Neural progenitor cell (in vitro differentiated cells): Measurements from ENCODE around the gene CILP. TPM values are rescaled to one million over a fixed set of nuclear protein-coding genes. Genes with fewer than 3 reads are reported as not detected.

Experiments
- DNase-seq: peaks from one replicate; pipeline ENCODE4 v3.0.0-alpha.2; 2016; ENCODE audit warnings: low spot score
- H2AFZ ChIP-seq: fragments of 200-600 bp; sonication (generic); replicated peaks from 2 replicates; pipeline ENCODE4 v1.6.1; 2016; ENCODE audit warnings: antibody characterized with exemption
- H3F3A ChIP-seq: fragments of 200-600 bp; sonication (generic); 2 replicates; pipeline ENCODE4 v1.6.1; 2016; ENCODE audit warnings: antibody characterized with exemption, low read depth
- H3K27ac ChIP-seq: fragments of 200-600 bp; sonication (generic); 2 replicates; pipeline ENCODE4 v1.5.1; 2016; ENCODE audit warnings: mild to moderate bottlenecking
- H3K27me3 ChIP-seq: fragments of 200-600 bp; sonication (generic); 2 replicates; pipeline ENCODE4 v1.6.1; 2016; ENCODE audit warnings: mild to moderate bottlenecking, moderate library complexity
- H3K36me3 ChIP-seq: fragments of 200-600 bp; sonication (generic); 2 replicates; pipeline ENCODE4 v1.5.1; 2016
- H3K4me1 ChIP-seq: fragments of 200-600 bp; sonication (generic); 2 replicates; pipeline ENCODE4 v1.6.1; 2016; ENCODE audit warnings: mixed run types
- H3K4me2 ChIP-seq: fragments of 200-600 bp; sonication (generic); 2 replicates; pipeline ENCODE4 v1.6.1; 2016
- H3K4me3 ChIP-seq: fragments of 200-600 bp; sonication (generic); 2 replicates; pipeline ENCODE4 v1.5.1; 2016
- H3K79me2 ChIP-seq: fragments of 200-600 bp; sonication (generic); 2 replicates; pipeline ENCODE4 v1.6.1; 2016; ENCODE audit warnings: low read depth
- H3K9ac ChIP-seq: fragments of 200-600 bp; sonication (generic); 2 replicates; pipeline ENCODE4 v1.6.1; 2016
- H3K9me3 ChIP-seq: fragments of 200-600 bp; sonication (generic); 2 replicates; pipeline ENCODE4 v1.5.1; 2016; ENCODE audit warnings: low read depth
- H4K20me1 ChIP-seq: fragments of 200-600 bp; sonication (generic); 2 replicates; pipeline ENCODE4 v1.6.1; 2016; ENCODE audit warnings: low read depth
- H3K27ac Mint-ChIP-seq: 3 replicates; pipeline ENCODE4 v1.8.0; 2021; ENCODE audit warnings: mixed read lengths
- H3K27me3 Mint-ChIP-seq: 2 replicates; pipeline ENCODE4 v1.8.0; 2022; ENCODE audit warnings: low read depth, mild to moderate bottlenecking, inconsistent platforms, moderate library complexity, mixed read lengths; ENCODE audit not compliant: insufficient read depth
- H3K36me3 Mint-ChIP-seq: 3 replicates; pipeline ENCODE4 v1.8.0; 2021; ENCODE audit warnings: mixed read lengths
- H3K4me1 Mint-ChIP-seq: 3 replicates; pipeline ENCODE4 v1.8.0; 2021; ENCODE audit warnings: mixed read lengths
- H3K4me3 Mint-ChIP-seq: 3 replicates; pipeline ENCODE4 v1.8.0; 2021; ENCODE audit warnings: mild to moderate bottlenecking, moderate library complexity, mixed read lengths
- H3K9me3 Mint-ChIP-seq: 3 replicates; pipeline ENCODE4 v1.8.0; 2020; ENCODE audit warnings: mixed read lengths
- EZH2 ChIP-seq: fragments of 200-600 bp; sonication (generic); IDR thresholded peaks from 2 replicates; pipeline ENCODE4 v1.6.1; 2017; ENCODE audit warnings: antibody characterized with exemption, mild to moderate bottlenecking, moderate library complexity
- EZH2phosphoT487 ChIP-seq: fragments of 200-600 bp; sonication (generic); IDR thresholded peaks from 2 replicates; pipeline ENCODE4 v1.6.1; 2017; ENCODE audit warnings: antibody characterized with exemption
- total RNA-seq: library from RNA; depleted of rRNA; stranded (reverse); fragments of >200 nt; gene quantifications from 2 replicates; pipeline ENCODE4 v1.2.3, GENCODE V29; 2015; ENCODE audit warnings: low replicate concordance
- TF ChIP-seq, protein P1 (sequence below): fragments of 200-600 bp; sonication (generic); IDR thresholded peaks from 2 replicates; pipeline ENCODE4 v1.5.1; 2017; ENCODE audit warnings: antibody characterized with exemption, mild to moderate bottlenecking

CILP gene
- total RNA-seq, 1 donor from 2014 or later, result not detected

DNA sequence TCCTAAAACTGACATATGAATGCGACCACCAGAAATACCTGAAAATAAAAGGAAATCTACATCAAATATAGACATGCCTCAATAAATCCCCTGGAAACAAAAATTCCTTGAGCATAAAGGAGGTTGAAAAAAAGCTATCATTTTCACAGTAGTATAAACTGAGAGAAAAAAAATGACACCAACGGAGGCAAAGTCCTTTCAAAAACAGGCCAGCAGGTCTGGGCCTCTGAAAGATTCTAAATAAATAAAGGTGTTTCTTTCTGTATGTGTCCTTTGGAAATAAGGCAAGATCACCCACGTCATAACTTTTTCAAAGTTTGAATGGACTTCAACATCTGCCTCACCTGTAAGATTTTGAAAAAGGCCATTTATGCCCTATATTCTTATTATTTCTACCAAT is 31.1 kb downstream of the CILP start:
- H4K20me1 ChIP-seq, result no peaks in the 10 kb centered on the region
- no peak overlapping the region for H3K4me3 ChIP-seq
- H3K27me3 ChIP-seq, result no peaks in the 10 kb centered on the region
- peaks cover 6% of the 10 kb centered on the region for H3K4me1 ChIP-seq
- peaks cover 58% of the 10 kb centered on the region for H3K79me2 ChIP-seq
- Mint-ChIP-seq H3K27ac (no peak overlapping the region), H3K4me1 (peaks cover 13% of the 10 kb centered on the region), H3K4me3 (no peak overlapping the region), H3K9me3 (no peaks in the 10 kb centered on the region), H3K36me3 (peaks cover 7% of the 10 kb centered on the region), H3K27me3 (no peaks in the 10 kb centered on the region)
- H3K9ac ChIP-seq, result no peak overlapping the region
- no peak for DNase-seq
- no peaks in the 10 kb centered on the region for H3K9me3 ChIP-seq
- no peak overlapping the region for H3K4me2 ChIP-seq
- TF ChIP-seq, protein P1, sequence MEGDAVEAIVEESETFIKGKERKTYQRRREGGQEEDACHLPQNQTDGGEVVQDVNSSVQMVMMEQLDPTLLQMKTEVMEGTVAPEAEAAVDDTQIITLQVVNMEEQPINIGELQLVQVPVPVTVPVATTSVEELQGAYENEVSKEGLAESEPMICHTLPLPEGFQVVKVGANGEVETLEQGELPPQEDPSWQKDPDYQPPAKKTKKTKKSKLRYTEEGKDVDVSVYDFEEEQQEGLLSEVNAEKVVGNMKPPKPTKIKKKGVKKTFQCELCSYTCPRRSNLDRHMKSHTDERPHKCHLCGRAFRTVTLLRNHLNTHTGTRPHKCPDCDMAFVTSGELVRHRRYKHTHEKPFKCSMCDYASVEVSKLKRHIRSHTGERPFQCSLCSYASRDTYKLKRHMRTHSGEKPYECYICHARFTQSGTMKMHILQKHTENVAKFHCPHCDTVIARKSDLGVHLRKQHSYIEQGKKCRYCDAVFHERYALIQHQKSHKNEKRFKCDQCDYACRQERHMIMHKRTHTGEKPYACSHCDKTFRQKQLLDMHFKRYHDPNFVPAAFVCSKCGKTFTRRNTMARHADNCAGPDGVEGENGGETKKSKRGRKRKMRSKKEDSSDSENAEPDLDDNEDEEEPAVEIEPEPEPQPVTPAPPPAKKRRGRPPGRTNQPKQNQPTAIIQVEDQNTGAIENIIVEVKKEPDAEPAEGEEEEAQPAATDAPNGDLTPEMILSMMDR, result no peak
- TF ChIP-seq EZH2 (no peak), EZH2phosphoT487 (no peak)
- H3K27ac ChIP-seq, result no peak overlapping the region
- no peak overlapping the region for H2AFZ ChIP-seq
- no peaks in the 10 kb centered on the region for H3F3A ChIP-seq
- H3K36me3 ChIP-seq, result peaks cover 12% of the 10 kb centered on the region

GRCh38 chr15:65177901-65178300 is 33.4 kb downstream of the CILP start:
- Histone ChIP-seq H3K79me2 (peaks cover 37% of the 10 kb centered on the region), H2AFZ (no peak overlapping the region), H4K20me1 (no peaks in the 10 kb centered on the region), H3K27ac (no peak overlapping the region), H3K9me3 (no peaks in the 10 kb centered on the region), H3K9ac (no peak overlapping the region), H3K36me3 (peaks cover 12% of the 10 kb centered on the region), H3K4me3 (no peak overlapping the region), H3K4me2 (no peak overlapping the region), H3K4me1 (no peaks in the 10 kb centered on the region), H3F3A (no peaks in the 10 kb centered on the region), H3K27me3 (no peaks in the 10 kb centered on the region)
- no peak overlapping the region for H3K4me3 Mint-ChIP-seq
- DNase-seq, result no peak
- TF ChIP-seq, protein P1, result no peak
- no peak for TF ChIP-seq EZH2phosphoT487
- TF ChIP-seq EZH2, result no peak
- H3K4me1 Mint-ChIP-seq, result peaks cover 3% of the 10 kb centered on the region
- no peak overlapping the region for H3K27ac Mint-ChIP-seq
- no peaks in the 10 kb centered on the region for H3K9me3 Mint-ChIP-seq
- H3K36me3 Mint-ChIP-seq, result peaks cover 13% of the 10 kb centered on the region
- no peaks in the 10 kb centered on the region for H3K27me3 Mint-ChIP-seq

DNA sequence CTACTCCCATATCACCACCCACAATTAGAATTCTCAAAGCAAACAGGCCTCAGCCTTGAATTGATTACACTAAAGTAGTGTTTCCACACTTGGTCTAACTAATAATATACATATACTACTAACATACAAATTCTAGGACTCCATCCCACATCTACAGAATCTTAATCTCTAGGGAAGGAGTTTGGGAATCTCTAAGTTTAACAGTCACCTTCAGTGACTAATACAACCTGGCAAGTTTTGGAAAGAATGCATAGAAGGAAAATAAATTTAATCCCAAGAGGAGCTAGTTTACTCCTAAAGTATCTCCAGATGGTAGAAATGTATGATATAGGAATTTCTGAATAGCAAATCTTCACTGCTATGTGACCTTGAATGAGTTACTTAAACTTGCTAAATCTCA is 35.2 kb downstream of the CILP start:
- H3F3A ChIP-seq, result no peaks in the 10 kb centered on the region
- no peaks in the 10 kb centered on the region for H3K27me3 Mint-ChIP-seq
- no peak overlapping the region for H3K4me2 ChIP-seq
- no peaks in the 10 kb centered on the region for H3K9me3 Mint-ChIP-seq
- no peak overlapping the region for H2AFZ ChIP-seq
- no peaks in the 10 kb centered on the region for H3K9me3 ChIP-seq
- TF ChIP-seq, protein P1, result no peak
- TF ChIP-seq EZH2 (no peak), EZH2phosphoT487 (no peak)
- no peaks in the 10 kb centered on the region for H3K27me3 ChIP-seq
- H3K79me2 ChIP-seq, result peaks cover 18% of the 10 kb centered on the region
- no peak overlapping the region for H3K27ac ChIP-seq
- H3K4me1 ChIP-seq, result no peaks in the 10 kb centered on the region
- no peak overlapping the region for H3K9ac ChIP-seq
- H4K20me1 ChIP-seq, result no peaks in the 10 kb centered on the region
- no peak for DNase-seq
- no peak overlapping the region for H3K27ac Mint-ChIP-seq
- peaks cover under 1% of the 10 kb centered on the region for H3K4me1 Mint-ChIP-seq
- no peak overlapping the region for H3K4me3 ChIP-seq
- peaks cover 12% of the 10 kb centered on the region for H3K36me3 ChIP-seq
- peaks cover 18% of the 10 kb centered on the region for H3K36me3 Mint-ChIP-seq
- no peak overlapping the region for H3K4me3 Mint-ChIP-seq

DNA sequence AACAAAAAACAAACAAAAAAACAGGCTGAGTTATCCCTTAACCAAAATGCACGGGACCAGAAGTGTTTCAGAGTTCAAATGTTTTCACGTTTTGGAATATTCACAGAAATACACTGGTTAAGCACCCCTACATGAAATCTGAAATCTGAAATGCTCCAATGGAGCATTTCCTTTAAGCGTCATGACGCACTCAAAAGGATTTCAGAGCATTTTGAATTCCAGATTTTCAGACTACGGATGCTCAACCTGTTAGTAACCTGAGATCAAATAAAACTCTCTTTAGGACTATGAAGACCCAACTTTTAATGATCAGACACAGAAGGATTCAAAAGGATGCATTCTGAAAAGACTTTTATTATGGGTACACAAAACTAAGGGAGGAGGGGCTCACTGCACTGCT is 35.8 kb downstream of the CILP start:
- Histone ChIP-seq H3K9me3 (no peaks in the 10 kb centered on the region), H3K27ac (no peak overlapping the region), H2AFZ (no peak overlapping the region), H3K4me1 (no peaks in the 10 kb centered on the region), H3K9ac (no peak overlapping the region), H3K79me2 (peaks cover 13% of the 10 kb centered on the region), H4K20me1 (no peaks in the 10 kb centered on the region), H3F3A (no peaks in the 10 kb centered on the region), H3K36me3 (peaks cover 12% of the 10 kb centered on the region), H3K4me3 (no peak overlapping the region), H3K4me2 (no peak overlapping the region), H3K27me3 (no peaks in the 10 kb centered on the region)
- peaks cover 18% of the 10 kb centered on the region for H3K36me3 Mint-ChIP-seq
- no peak overlapping the region for H3K27ac Mint-ChIP-seq
- DNase-seq, result no peak
- no peaks in the 10 kb centered on the region for H3K27me3 Mint-ChIP-seq
- TF ChIP-seq EZH2phosphoT487 (no peak), EZH2 (no peak)
- TF ChIP-seq, protein P1, result no peak
- no peaks in the 10 kb centered on the region for H3K4me1 Mint-ChIP-seq
- no peaks in the 10 kb centered on the region for H3K9me3 Mint-ChIP-seq
- H3K4me3 Mint-ChIP-seq, result no peak overlapping the region
